Muscle of arm (tissue), 12 donors: ENCODE results near the gene PPP2R1A. TPM values are rescaled to one million over a fixed set of nuclear protein-coding genes. Genes with fewer than 3 reads are reported as not detected.
A peak's percentile ranks its signal among the peaks of the same experiment; 100 is the strongest.
"Not testable (repeated sequence)": the region's sequence is repeated elsewhere in the genome, so short reads cannot be mapped to it uniquely, and the experiment has no call there.

Experiments
- DNase-seq: peaks from one replicate; pipeline ENCODE4 v3.0.0-alpha.2; 2013
- polyA plus RNA-seq, 12 donors: library from polyadenylated mRNA; unstranded; fragments of 120-200 nt; gene quantifications; one replicate each; pipeline ENCODE4 v1.2.1, GENCODE V29; 2013; ENCODE audit not compliant: insufficient read length in 12 of 12

PPP2R1A gene
- polyA plus RNA-seq, 12 donors: 204 to 328 (median 279) TPM; not detected in 1

DNA sequence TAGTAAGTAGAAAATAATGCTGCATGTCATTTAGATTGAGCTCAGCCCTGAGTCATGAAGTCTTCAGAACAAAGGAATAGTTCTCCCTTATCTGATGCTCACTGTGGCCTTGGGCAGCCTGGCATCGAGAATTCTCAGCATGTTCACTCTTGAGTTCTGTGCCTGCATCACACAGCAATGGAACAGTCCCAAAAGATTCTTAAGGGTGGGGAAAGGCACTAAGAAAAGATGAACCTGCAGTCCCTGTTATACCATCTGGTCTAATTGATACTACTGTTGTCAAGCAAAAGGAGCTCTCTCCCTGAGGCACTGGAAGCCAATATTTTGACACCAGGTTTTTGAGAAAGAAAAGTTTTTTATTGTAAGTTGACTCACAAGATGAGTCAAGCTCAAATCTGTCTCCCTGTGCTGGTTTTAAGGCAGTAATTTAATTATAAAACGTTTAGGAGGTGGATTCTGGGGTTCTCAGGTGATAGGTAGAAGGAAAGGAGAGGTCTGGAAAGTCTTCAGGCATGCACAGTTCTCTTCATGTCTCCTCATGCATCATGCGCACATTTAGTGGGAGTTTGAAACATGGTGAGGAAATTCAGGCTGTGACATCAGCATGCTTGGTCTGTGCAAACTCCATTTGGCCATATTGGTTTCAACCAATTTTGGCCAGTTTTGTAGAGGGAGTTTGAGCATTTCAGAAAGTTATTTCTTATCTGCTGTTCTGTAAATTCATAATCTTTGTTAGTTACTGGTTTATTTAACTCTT lies 41.5 kb downstream of the PPP2R1A start:
- no peak for DNase-seq

DNA sequence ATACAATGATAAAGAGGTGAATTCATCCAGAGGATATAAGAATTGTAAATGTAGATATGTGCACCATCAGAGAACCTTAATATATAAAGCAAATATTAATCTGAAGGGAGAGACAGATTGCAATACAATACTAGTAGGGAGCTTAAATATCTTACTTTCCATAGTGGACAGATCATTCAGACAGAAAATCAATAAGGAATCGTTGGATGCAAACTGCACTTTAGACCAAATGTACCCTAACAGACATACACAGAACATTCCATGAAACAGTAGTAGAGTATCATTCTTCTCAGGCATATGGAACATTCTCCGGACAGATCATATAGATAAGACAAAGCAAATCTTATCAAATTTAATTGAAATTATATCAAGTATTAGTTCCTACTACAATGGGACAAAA lies 44.6 kb downstream of the PPP2R1A start:
- no peak for DNase-seq

DNA sequence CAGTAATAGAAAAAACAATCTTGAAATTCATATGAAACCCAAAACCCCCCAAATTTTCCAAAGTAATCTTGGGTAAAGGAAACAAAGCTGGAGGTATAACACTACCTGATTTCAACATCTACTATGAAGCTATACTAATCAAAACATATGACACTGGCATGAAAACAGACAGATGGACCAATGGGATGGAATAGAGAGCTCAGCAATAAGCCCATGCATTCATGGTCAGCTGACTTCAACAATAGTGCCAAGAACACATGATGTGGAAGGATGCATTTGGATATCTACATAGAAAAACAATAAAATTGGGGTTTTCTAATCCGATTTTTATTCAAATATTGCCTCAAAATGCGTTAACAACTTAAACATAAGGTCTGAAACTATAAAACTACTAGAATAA lies 47.3 kb downstream of the PPP2R1A start:
- no peak for DNase-seq

GRCh38 chr19:52237771-52238400 lies 48.0 kb downstream of the PPP2R1A start:
- peak; percentile 77 for DNase-seq

- DNase-seq: no peak
These were observed 54.2 kb downstream of the PPP2R1A start for GRCh38 chr19:52244021-52244420.

DNA sequence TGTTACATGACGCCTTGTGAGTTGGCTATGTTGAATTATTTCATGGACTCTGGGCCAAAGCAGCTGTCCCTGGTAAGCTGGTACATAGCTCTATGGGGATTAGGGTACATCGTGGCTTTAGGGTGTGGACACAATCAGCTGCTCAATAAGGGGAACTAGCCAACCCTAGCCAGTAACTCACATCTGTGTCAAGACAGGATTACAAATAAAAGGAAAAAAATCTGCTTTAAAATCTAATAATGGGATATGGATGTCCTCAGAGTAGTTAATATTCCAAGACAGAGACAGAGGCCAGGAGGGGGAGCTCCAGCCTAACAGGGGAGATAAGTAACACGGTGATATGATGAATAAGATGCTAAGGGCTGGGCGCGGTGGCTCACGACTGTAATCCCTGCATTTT lies 58.4 kb downstream of the PPP2R1A start:
- peak; percentile 33 for DNase-seq

DNA sequence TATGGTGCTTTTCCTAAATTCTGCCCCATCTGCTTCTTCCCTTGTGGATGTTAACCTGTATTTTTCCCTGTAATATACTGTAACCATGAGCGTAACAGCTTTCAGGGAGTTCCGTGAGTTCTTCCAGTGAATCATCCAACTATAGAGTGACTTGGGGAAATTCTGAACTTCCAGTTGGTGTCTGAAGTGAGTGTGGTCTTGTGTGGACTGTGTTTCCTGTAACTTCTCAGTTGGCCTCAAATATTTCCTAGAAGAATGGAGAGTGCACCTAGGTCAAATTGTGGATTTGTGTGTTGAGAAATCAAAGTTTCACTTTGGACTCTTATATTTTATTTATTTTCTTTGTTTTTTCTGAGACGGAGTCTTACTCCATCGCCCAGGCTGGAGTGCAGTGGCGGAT lies 68.6 kb downstream of the PPP2R1A start:
- DNase-seq: no peak

DNA sequence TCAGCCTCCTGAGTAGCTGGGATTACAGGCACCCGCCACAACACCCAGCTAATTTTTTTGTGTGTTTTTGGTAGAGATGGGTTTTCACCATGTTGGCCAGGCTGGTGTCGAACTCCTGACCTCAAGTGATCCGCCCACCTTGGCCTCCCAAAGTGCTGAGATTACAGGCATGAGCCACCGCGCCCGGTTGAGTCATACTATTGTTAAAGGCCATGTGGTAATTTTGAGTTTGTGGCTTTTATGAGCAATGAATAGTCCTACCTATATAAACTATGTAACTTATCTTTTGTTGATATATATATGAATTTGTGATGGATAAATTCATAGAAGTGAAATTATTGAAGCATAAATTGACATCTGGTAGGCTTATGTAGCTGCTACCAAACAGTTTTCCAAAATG lies 75.7 kb downstream of the PPP2R1A start:
- DNase-seq: not testable (repeated sequence)

- peak; percentile 94 for DNase-seq
These were observed 79.7 kb downstream of the PPP2R1A start, which contains the start of gene ZNF766 for GRCh38 chr19:52269338-52270261. Gene ZNF766, plus strand, starts transcription at chr19:52269587. Its CDS starts 27 bp downstream, at chr19:52269614.

- peak; percentile 22 for DNase-seq
These were observed 80.5 kb downstream of the PPP2R1A start for GRCh38 chr19:52270266-52270885.

DNA sequence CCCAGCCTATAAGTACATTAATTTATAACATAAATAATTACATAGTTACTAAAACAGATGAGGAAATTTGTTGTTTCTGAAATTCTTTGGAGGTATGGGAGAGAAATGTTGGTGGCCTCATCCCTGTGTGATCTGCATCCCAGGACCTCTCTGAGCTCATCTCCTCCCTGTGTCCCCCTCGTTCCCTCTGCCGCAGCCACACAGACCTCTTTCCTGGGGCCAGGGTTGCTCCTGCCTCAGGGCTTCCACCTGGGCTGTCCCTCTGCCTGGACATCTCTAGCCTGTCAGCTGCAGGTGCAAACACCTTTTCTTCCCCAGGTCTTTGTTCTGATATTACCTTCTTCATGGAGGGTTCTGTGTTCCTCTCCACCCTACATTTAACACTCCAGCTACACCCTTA lies 83.4 kb downstream of the PPP2R1A start:
- DNase-seq: no peak

DNA sequence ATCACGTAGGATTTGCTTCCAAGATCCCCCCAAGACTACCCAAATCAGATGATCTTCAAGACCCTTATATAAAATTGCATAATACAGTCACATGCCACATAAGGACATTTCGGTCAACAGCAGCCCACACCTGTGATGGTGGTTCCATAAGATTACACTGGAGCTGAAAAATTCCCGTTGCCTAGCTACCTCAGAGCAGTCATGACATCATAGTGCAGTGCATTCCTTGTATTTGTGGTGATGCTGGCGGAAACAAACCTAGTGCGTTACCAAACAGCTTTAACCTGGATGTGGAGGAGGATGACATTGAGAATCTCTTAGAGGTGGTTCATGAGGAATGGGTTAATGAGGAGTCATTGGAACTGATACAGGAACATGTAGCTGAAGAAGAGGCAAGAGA lies 84.3 kb downstream of the PPP2R1A start:
- DNase-seq: no peak

- DNase-seq: no peak
These were observed 86.1 kb downstream of the PPP2R1A start for GRCh38 chr19:52275988-52276387.

GRCh38 chr19:52277471-52277870 lies 87.6 kb downstream of the PPP2R1A start:
- DNase-seq: no peak

Other genes starting within 250 kb of the PPP2R1A start
- 10 to 100 TPM in 2 of 12 donors, 1 to 10 TPM in 9, not detected in 1; 4.5 to 12.6 (median 8.1) TPM for gene ZNF350, start 203.2 kb upstream of the PPP2R1A start, polyA plus RNA-seq
- gene ZNF615, start 181.8 kb upstream of the PPP2R1A start, polyA plus RNA-seq: 10 to 100 TPM in 9 of 12 donors, 1 to 10 TPM in 2, not detected in 1; 8.0 to 13.8 (median 11.3) TPM
- gene ZNF614, start 161.7 kb upstream of the PPP2R1A start, polyA plus RNA-seq: 10 to 100 TPM in 7 of 12 donors, 1 to 10 TPM in 4, not detected in 1; 8.2 to 11.5 (median 10.3) TPM
- gene ZNF432, start 141.2 kb upstream of the PPP2R1A start, polyA plus RNA-seq: 10 to 100 TPM in 7 of 12 donors, 1 to 10 TPM in 4, not detected in 1; 8.4 to 18.4 (median 10.7) TPM
- 10 to 100 TPM in 9 of 12 donors, 1 to 10 TPM in 2, not detected in 1; 8.1 to 26.7 (median 13.4) TPM for gene ZNF841, start 94.3 kb upstream of the PPP2R1A start, polyA plus RNA-seq
- 10 to 100 TPM in 9 of 12 donors, 1 to 10 TPM in 2, not detected in 1; 7.3 to 14.9 (median 10.5) TPM for gene ZNF616, start 50.1 kb upstream of the PPP2R1A start, polyA plus RNA-seq
- 10 to 100 TPM in 5 of 12 donors, 1 to 10 TPM in 6, not detected in 1; 6.7 to 13.8 (median 8.7) TPM for gene ZNF836, start 18.4 kb upstream of the PPP2R1A start, polyA plus RNA-seq
- gene ZNF766, start 79.5 kb downstream of the PPP2R1A start, polyA plus RNA-seq: 10 to 100 TPM in 11 of 12 donors, not detected in 1; 11.6 to 20.0 (median 13.7) TPM
- gene ZNF480, start 107.1 kb downstream of the PPP2R1A start, polyA plus RNA-seq: 10 to 100 TPM in 6 of 12 donors, 1 to 10 TPM in 5, not detected in 1; 9.1 to 15.8 (median 10.1) TPM
- 1 to 10 TPM in 10 of 12 donors, not detected in 2; 3.9 to 8.8 (median 5.3) TPM for gene ZNF610, start 146.2 kb downstream of the PPP2R1A start, polyA plus RNA-seq
- 10 to 100 TPM in 10 of 12 donors, 1 to 10 TPM in 1, not detected in 1; 9.0 to 20.2 (median 15.7) TPM for gene ZNF880, start 179.9 kb downstream of the PPP2R1A start, polyA plus RNA-seq
- 10 to 100 TPM in 11 of 12 donors, not detected in 1; 14.7 to 38.1 (median 22.6) TPM for gene ZNF528, start 207.8 kb downstream of the PPP2R1A start, polyA plus RNA-seq
- 1 to 10 TPM in 2 of 12 donors, under 1 TPM in 8, not detected in 2; 0.47 to 1.9 (median 0.76) TPM for gene ZNF534, start 239.1 kb downstream of the PPP2R1A start, polyA plus RNA-seq